NCI-H2107 treated with DMSO at 0.1 percent for 48 hours (cell line): ENCODE data around the gene KLHL26.
"Not testable (repeated sequence)": the region's sequence is repeated elsewhere in the genome, so short reads cannot be mapped to it uniquely, and the experiment has no call there.

Experiments used
- DNase-seq: peaks from one replicate; lab custom pipeline; 2025; ENCODE audit not compliant: unreplicated experiment; lab: John Stamatoyannopoulos, UW

The KLHL26 gene, protein sequence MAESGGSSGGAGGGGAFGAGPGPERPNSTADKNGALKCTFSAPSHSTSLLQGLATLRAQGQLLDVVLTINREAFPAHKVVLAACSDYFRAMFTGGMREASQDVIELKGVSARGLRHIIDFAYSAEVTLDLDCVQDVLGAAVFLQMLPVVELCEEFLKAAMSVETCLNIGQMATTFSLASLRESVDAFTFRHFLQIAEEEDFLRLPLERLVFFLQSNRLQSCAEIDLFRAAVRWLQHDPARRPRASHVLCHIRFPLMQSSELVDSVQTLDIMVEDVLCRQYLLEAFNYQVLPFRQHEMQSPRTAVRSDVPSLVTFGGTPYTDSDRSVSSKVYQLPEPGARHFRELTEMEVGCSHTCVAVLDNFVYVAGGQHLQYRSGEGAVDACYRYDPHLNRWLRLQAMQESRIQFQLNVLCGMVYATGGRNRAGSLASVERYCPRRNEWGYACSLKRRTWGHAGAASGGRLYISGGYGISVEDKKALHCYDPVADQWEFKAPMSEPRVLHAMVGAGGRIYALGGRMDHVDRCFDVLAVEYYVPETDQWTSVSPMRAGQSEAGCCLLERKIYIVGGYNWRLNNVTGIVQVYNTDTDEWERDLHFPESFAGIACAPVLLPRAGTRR

DNA sequence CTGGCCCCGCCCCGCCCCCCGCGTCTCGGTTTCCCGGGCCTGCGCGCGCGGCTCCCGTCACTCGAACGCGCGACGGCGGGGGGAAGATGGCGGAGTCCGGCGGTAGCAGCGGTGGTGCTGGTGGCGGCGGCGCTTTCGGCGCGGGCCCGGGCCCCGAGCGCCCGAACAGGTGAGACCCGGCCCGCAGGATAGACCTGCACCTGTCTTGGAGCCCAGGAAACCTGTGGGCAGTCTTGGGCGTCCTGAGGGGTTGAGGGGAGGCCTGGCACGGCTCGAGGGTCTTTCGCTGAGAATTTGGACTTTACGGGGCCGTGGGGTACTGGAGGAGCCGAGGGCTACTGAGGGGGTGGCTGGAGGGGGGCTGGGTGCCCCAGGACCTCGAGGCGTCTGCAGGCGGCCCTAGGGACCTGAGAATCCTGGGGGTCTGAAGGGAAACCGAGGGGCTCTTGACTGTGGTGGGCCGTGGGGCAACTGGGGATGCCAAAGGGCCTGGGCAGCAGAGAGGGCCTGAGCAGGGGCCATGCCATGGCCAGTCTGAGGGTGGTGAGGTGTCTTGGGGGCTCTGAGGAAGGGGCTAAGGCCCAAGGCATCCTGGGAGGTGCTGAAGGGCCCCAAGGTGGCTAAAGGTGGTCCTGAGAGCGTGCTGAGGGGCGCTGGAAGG is at the start of gene KLHL26:
KLHL26 (plus strand) TSS at position 60 of the 661 bp plus-strand sequence; CDS start at position 87, 27 bp downstream.
- no peak for DNase-seq

DNA sequence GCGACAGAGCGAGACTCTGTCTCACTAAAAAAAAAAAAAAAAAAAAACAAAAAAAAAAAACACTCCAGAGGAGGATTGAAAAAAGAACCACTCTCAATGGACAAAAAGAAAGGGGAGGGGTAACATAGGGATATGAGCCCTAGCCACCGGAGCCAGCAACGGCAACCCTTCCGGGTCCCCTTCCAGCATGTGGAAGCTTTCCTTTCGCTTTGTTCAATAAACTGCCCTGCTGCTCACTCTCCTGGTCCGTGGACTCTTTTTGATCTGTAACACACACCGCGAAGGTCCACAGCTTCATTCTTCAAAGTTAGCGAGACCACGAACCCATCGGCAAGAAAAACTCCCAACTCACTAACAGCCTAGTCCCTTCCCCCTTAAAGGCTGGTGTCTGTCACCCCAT is 49.3 kb upstream of the KLHL26 start:
- DNase-seq: no peak

DNA sequence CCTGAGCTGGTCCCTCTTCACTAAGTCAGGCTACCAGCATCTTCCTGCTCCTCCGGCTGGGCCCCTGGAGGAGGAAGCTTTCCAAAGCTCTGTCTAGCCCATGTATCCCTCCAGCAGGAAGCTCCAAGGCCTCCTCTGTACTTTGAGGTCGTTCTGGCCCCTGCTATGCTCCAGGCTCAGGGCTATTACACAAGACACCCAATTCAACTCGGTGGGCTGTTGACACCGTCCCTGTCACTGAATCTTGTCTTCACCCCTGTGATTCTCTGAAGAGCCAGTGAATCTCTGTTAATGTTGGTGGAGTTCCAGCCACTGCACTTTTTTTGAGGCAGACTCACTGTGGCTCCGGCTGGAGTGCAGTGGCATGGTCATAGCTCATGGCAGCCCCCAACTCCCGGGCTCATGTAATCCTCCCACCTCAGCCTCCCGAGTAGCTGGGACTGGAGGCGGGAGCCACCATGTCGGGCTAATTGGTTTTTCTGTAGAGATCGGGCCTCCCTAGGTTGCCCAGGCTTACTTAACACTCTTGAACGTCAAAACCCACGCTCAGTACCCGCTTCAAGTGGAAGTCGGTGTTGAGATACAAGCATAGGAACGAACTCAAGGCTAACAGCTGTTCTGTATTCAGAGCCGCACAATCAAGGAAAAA is 48.7 kb upstream of the KLHL26 start:
- DNase-seq: no peak

DNA sequence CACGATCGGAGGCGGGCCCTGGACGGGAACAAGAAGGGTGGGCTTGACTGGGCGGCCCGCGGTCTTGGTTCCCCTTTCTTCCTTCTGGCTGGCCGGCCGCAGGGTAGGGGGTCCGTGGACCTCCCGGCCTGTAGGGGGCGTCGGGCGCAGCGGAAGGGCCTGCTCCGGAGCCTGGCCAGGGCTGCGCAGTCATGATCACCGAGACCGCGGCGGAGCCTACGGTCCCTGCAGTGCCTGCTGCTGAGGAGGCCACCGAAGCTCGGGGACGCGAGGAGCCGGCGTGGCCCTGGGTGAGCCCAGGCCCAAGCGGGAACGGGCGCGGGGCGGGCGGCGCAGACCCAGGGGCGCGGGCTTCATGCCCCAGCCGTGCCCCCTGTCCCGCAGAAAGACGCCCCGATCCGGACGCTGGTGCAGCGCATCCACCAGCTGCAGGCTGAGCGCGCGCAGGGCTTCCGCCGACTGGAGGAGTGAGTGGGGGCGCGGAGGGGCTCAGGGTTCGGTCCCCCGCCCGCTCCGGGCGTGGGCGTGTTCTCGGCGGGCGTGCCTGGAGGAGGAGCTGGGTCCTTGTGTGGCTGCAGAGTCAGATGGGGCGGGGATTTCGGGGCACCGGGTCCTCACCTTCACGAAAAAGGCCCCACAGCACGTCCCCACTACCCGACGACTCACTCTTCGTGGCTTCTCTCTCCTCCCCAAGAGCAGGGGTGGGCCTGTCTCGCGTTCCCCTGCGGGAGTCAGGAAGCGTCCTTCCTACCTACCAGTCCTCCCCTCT is 48.0 kb upstream of the KLHL26 start, which contains the start of gene REX1BD:
REX1BD (plus strand) TSS at position 188 of the 769 bp plus-strand sequence; CDS start at position 192, 4 bp downstream.
- DNase-seq: peak; percentile 45

DNA sequence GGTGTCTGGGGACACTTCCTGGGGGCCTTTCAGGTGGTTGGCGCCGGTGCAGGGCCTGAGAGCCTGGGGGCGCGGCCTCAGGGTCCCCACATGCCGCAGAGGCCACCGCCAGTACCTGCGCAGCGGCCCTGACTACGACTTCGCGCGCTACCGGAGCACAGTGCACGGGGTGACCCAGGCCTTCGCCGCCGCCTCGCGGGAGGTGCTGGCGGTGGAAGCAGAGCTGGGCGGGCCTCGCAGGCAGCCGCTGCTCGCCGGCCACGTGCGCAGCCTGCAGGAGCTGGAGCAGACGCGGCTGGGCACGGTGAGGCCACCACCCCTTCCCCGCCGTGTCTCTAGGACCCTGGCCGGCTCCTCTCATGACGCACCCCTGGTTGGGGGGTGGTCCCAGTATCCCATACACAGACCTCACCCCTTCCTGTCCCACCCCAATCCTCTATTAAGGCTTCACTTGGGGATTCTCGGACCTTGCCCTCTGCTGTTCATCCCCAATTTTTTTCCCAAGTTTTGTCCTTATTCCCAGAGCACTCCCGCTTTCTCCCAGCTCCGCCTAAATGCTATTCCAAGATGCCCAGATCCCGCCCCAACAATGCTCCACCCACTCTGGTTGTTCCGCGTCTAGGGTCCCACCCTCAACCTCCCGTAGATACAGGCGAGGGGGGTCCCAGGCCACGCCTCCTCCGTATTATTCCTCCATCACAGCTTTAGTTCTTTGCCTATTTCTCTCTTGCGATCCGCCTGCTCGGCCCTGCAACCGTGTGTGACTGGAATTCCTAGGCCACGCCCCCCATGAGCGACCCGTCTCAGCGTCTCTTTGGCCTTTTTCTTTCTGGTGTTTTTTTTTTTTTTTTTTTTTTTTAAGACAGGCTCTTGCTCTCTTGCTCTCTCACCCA is 47.2 kb upstream of the KLHL26 start:
- no peak for DNase-seq

DNA sequence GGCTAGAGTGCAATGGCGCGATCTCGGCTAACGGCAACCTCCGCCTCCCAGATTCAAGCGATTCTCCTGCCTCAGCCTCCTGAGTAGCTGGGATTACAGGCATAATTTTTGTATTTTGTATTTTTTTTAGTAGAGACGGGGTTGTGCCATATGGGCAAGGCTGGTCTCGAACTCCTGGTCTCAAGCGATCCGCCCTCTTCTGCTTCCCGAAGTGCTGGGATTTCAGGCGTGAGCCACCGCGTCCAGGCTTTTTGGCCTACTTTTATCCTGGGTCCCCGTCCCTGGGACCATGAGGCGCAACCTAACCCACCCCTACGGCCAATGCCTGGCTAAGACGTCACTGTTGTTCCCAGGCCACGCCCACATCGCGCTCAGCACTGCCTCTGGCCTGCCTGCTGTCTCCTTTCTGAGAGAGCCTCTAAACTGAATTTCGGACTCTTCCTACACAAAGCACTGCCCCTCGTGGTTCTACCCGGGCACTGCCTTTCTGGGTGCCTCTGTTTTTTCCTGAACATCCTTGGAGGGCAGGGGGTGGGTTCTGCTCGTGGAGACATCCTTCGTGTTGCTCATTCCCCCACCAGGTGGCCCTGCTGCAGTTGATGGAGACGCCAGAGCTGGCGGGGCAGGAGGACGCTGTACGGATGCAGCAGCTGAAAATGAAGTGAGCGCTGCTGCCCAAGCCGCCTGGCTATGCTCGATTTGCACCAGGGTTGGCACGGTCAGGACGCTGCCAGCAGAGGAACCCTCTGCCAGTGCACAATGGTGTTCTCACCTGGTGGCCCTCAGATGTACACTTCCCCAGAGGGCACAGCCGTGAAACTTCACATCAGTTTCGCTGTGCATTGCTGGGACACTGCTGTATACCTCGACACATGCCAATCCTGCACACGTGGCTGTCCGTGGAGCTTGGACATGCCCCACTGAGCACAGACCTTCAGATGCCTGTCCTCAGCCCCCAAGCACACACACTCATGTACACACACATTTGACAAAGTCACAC is 46.3 kb upstream of the KLHL26 start:
- no peak for DNase-seq

DNA sequence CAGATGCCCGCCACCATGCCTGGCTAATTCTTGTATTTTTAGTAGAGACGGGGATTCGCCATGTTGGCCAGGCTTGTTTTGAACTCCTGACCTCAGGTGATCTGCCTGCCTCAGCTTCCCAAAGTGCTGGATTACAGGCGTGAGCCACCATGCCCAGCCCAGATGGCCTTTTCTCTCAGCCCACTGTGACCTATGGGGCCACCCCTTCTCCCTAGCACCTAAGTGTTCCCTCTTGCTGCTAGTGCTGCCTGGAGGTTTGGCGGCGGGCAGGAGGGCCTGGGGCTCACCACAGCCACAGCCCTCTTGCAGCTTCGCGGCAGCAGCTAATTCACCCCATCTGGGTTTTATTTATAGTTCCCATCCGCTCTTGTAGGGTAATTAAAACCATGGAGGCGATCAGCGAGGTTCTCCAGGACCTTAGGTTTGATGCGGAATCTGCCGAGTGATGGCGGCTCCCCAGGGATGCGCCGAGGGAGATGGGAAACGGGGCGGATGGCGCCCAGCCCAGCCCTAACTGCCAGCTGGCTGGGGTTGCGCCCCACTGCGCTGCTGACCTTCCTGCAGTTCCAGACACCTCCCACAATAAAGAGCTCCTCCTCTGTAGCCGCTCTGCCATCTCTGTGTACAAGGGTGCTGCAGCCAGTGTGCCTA is 45.0 kb upstream of the KLHL26 start:
- DNase-seq: no peak

DNA sequence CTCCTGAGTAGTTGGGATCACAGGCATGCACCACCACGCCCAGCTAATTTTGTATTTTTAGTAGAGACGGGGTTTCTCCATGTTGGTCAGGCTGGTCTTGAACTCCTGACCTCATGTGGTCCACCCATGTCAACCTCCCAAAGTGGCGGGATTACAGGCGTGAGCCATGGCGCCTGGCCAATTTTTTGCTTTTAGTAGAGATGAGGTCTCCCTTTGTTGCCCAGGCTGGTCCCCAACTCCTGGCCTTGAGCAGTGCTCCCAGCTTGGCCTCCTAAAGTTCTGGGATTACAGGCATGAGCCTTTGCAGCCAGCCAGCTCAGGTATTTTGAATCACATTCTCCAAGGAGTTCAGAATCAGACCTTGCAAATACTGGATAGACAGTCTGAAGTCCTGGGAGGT is 44.1 kb upstream of the KLHL26 start:
- DNase-seq: not testable (repeated sequence)

DNA sequence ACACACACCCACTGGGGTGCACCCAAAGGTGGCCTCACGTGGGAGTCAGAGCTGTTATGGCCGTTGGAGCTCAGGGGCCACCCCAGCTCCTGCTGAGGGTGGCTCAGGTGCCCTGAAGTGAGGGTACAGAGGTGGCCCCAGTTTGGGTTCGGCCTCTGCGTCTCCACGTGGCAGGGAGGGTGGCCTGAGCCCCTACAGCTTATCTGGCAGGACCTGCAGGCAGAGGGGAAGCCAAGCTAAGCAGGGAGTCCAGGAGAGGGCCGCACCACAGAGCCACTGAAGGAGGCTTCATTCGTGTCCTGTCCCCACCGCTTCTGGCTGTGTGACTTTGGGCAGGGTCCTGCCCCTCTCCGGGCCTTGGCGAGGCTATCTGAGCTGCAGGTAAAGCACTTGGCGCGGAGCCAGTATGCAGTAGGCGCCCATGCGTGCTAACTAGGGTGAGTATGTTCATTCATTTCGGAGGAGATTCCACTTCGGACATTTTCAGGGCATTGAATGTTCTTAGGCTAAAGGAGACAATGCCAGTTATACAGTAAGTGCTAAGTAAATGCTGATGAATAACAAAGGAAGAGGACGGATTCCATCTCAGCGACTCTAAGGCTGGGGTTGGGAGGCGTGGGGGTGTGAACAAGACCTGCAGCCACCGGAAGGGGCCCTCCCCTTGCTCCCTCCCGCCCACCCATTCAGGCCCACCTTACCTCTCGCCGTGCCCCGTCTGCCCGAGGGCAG is 43.3 kb upstream of the KLHL26 start:
- no peak for DNase-seq

DNA sequence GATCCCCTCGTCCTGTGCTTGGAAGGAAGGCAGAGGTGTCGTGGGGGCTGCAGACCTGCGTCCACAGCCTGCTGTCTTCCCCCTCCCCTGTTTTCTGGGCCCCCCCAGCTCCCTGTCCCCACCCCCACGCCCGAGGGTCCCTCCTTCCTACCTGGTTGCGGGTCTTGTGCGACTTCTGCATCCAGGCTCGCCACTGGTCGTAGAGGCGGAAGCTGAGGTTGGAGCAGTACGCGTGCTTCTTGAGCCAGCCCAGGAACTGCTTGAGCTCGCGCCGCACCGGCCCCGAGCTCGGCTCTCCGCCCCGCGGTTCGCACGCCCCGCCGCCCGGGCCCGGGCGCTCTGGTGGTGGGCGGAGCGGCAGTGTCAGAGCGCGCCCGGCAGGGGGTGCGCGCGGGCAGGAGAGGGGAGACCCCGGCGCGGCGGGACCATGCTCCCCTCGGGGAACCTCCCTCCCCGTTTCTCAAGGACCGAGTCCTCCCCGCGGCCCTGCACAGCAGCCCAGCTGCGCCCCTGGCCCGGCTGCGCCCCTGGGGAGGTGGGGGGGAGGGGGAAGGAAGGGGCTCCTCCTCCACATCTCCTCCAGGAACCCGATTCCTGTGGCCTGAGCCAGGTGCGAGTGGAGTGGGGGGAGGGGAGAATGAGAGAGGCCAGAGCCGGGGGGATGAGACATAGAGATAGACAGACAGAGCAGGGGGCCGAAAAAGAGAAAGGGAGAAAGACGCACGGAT is 42.6 kb upstream of the KLHL26 start:
- DNase-seq: no peak

DNA sequence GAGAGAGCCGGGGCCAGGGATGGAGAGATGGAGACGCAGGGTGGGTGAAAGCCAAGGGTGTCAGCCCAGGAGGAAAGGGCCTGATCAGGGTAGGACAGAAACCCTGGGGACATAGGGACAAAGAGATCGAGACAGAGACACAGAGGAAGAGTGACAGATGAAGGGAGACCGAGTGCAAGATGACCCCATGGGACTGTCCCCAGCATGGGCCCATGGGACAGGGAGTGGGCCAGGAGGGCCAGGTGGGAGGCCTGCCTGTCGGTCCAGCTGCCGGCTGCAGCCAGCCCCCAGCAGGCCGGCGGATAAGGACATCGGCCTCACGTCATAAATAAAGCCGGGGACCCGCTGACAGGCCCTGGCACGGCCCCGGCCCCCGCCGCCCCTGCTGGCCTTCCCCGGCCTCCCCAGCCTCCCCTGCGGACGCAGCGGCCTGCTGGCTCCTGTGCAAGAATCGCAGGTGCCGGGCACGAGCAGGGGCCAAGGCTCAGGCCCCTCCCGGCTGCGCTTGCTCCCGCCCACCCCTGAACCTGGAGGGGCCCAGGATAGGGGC is 41.9 kb upstream of the KLHL26 start:
- DNase-seq: no peak

DNA sequence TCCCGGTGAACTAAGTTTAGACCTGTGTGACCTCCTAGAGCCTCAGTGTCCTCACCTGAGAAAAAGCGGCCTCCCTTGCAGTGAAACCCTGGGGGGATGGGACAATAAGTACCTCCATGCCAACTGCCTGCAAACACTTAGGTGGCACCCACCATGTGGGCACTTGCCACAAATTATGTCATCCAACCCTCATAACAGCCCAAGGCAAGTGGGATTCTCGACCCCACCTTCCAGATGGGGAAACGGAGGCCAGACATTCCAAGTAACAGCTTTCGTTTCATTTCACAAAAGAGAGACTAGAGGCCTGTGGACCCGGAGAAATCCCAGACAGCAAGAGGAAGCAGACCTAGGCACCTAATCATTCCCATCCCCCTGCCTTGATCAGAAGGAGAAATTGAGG is 41.4 kb upstream of the KLHL26 start:
- no peak for DNase-seq

DNA sequence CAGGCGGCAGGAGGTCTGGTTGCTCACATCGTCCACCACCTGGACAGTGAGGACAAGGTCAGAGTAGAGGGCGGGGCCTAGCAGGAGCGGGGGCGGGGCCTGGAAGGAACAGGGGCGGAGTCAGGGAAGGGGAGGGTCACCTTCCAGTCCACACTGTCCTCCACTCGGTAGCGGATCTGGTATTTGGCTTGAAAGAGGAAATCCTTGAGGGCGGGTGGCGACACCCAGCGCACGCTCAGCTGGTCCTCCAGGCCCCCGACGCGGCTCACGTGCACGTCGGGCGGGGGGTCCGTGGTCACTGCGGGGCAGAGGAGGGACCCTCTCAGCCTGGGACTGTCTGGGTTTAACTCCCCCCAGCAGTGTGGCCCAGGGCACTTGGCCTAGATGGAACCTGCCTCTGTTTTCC is 40.1 kb upstream of the KLHL26 start:
- DNase-seq: no peak

DNA sequence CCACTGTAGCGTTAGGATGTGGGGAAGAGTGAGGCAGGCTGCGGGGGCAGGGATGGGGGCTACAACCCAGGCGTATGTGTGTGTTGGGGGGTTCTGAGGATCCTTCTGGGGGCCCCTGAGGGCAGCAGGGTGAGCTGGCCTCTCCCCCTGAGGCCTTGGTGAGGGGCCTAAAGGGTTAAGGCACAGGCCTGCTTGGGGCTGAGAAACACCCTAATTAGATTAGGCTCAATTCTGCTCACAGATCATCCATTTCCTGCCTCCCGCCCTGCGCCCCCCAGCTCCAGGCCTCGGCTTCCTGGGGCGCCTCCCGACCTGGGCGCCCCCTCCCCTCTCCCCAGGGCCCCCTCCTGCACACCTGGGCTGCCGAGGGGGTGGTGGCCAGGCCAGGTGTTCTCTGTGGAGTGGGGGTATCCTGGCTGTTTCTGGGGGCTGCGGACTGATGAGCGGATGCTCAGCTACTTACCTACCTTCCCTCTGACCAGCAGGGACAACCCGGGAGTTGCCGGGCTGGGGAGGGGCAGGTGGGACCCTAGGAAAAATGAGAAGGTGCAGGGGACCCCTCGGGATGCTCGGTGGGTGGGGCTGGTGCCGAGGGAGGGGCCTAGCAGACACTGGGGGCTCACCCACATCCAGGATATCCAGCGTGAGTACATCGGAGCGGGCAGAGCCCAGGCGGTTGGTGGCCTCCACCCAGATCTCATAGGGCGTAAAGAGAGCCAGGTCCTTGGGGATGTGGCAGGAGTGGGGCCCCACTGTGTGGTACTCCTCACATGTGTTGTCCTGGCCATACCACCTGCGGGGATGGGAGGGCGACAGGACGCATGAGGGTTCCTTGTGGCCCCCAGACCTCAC is 38.8 kb upstream of the KLHL26 start:
- no peak for DNase-seq

DNA sequence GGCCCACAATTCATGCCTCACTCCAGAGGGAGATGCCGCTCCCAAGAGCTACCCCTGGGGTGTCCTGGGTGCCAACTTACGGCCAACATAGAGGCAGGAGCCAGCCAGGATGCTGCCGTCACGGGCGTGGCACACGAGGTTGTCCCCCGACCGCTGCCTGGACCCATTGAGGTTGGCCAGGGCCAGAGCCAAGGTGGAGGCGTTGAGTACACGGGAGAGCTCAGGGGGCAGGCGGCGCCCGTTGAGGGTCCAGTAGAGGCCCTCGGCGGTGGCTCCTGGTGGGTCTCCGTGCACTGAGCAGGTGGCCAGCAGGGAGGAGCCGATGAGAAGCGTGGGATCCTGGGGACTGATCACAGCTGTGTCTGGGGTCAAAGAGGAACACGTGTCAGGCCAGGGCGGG is 37.3 kb upstream of the KLHL26 start:
- no peak for DNase-seq
